ENCODE data around the gene MLC1. TPM values are rescaled to one million over a fixed set of nuclear protein-coding genes. Genes with fewer than 3 reads are reported as not detected.
"Not testable (repeated sequence)": the region's sequence is repeated elsewhere in the genome, so short reads cannot be mapped to it uniquely, and the experiment has no call there.

The MLC1 gene
- total RNA-seq, 1 experiment from 2014 or later, result not detected

GRCh38 chr22:50104141-50104544, 18.9 kb upstream of the MLC1 start:
- no peak for DNase-seq (ENCODE audit: extremely low read depth, low read depth)

GRCh38 chr22:50102946-50103345, 17.7 kb upstream of the MLC1 start:
- DNase-seq (ENCODE audit: extremely low read depth, low read depth), result no peak

GRCh38 chr22:50101870-50102565, 16.8 kb upstream of the MLC1 start:
- DNase-seq (ENCODE audit: extremely low read depth, low read depth), result no peak

- DNase-seq (ENCODE audit: extremely low read depth, low read depth), result no peak
Observed at GRCh38 chr22:50098052-50098451, 12.8 kb upstream of the MLC1 start.

GRCh38 chr22:50092342-50092741, 7.1 kb upstream of the MLC1 start:
- DNase-seq (ENCODE audit: extremely low read depth, low read depth), result no peak

GRCh38 chr22:50091092-50091768, 6.0 kb upstream of the MLC1 start:
- DNase-seq (ENCODE audit: extremely low read depth, low read depth), result no peak

- DNase-seq (ENCODE audit: extremely low read depth, low read depth), result no peak
Observed at GRCh38 chr22:50090412-50090714, 5.1 kb upstream of the MLC1 start.

- DNase-seq (ENCODE audit: extremely low read depth, low read depth), result no peak
Observed at GRCh38 chr22:50089682-50090411, 4.6 kb upstream of the MLC1 start, which contains the start of gene MOV10L1. TSS of gene MOV10L1 (plus strand) at chr22:50090006. CDS start at chr22:50090089, 83 bp downstream.

- DNase-seq (ENCODE audit: extremely low read depth, low read depth), result no peak
Observed at GRCh38 chr22:50089231-50089630, 4.0 kb upstream of the MLC1 start.

GRCh38 chr22:50088096-50088495, 2.9 kb upstream of the MLC1 start:
- no peak for DNase-seq (ENCODE audit: extremely low read depth, low read depth)

GRCh38 chr22:50087646-50088045, 2.4 kb upstream of the MLC1 start:
- no peak for DNase-seq (ENCODE audit: extremely low read depth, low read depth)

- not testable (repeated sequence) for DNase-seq (ENCODE audit: extremely low read depth, low read depth)
Observed at GRCh38 chr22:50086975-50087374, 1.7 kb upstream of the MLC1 start.

GRCh38 chr22:50086526-50086925, 1.3 kb upstream of the MLC1 start:
- no peak for DNase-seq (ENCODE audit: extremely low read depth, low read depth)

- DNase-seq (ENCODE audit: extremely low read depth, low read depth), result no peak
Observed at GRCh38 chr22:50084614-50085021, 608 bp downstream of the MLC1 start.

- no peak for DNase-seq (ENCODE audit: extremely low read depth, low read depth)
Observed at GRCh38 chr22:50084080-50084477, 1.1 kb downstream of the MLC1 start.

GRCh38 chr22:50083462-50084079, 1.7 kb downstream of the MLC1 start:
- DNase-seq (ENCODE audit: extremely low read depth, low read depth), result no peak

- no peak for DNase-seq (ENCODE audit: extremely low read depth, low read depth)
Observed at GRCh38 chr22:50082961-50083461, 2.2 kb downstream of the MLC1 start.

GRCh38 chr22:50082197-50082715, 3.0 kb downstream of the MLC1 start:
- no peak for DNase-seq (ENCODE audit: extremely low read depth, low read depth)

GRCh38 chr22:50081426-50082196, 3.6 kb downstream of the MLC1 start:
- DNase-seq (ENCODE audit: extremely low read depth, low read depth), result no peak

GRCh38 chr22:50080077-50080465, 5.2 kb downstream of the MLC1 start:
- no peak for DNase-seq (ENCODE audit: extremely low read depth, low read depth)

Measured in NCI-H460 (cell line).